Midbrain (tissue), 1 donor: ENCODE data around the gene PRKAG2.
"Not testable (repeated sequence)": the region's sequence is repeated elsewhere in the genome, so short reads cannot be mapped to it uniquely, and the experiment has no call there.

Experiments used
- DNase-seq: peaks from one replicate; lab custom pipeline; 2025; lab: John Stamatoyannopoulos, UW

Gene PRKAG2

DNA sequence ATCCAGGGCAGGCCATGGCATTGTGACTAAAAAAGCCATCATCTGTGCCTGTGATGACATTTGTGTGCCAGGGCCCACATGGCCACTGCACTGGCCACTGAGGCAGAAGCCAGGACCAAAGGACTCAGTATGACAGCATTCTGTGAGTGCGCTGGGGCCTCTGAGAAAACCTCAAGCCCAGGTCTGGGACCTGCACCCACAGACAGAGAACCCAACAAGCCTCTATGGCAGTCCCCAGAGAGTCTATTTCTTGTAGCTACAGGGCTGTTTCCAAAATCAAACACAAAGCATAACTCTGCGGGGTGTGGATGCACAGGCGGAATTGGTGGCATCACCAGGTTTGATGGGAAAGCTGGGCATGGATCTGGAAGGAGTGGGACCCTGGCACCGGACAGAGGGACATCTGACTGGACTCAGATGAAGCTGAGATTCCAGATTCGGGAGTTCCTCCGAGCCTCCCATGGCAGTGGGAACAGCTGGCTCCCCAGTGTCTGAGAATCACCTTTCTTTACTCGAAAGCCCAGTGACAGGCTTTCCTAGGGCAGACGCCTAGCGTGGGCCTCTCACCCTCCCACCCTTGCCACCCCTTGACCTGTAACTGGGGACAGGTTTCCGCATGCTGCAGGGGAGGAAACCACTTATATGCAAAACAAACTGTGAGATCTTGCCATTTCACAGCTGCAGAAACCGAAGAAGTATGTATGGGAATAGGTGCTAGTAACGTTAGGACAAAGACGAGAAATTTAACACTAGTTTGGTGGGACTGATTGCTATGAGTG is 286.7 kb downstream of the PRKAG2 start:
- DNase-seq = no peak

- no peak for DNase-seq
These were observed 287.9 kb downstream of the PRKAG2 start for GRCh38 chr7:151588982-151589381.

- DNase-seq = no peak
These were observed 290.2 kb downstream of the PRKAG2 start for GRCh38 chr7:151586531-151587260.

- no peak for DNase-seq
These were observed 291.0 kb downstream of the PRKAG2 start for GRCh38 chr7:151585744-151586393.

DNA sequence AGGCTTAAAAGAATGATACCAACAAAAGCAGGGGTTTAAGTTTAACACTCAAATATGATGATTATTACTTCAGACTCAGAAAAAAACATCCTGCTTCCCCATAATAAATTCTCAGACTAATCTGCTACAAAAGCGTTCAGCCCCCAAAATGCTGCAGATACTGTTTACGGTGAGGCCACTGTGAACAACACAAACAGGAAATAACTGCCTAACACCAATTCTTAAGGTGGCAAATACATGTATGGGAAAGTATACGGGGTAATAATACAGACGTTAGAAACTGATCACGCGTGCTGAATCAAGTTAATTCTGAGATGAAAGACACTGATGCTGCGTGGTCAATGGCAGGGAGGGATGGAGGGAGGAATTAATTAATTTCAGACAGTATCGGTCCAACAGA is 295.2 kb downstream of the PRKAG2 start:
- DNase-seq = no peak

DNA sequence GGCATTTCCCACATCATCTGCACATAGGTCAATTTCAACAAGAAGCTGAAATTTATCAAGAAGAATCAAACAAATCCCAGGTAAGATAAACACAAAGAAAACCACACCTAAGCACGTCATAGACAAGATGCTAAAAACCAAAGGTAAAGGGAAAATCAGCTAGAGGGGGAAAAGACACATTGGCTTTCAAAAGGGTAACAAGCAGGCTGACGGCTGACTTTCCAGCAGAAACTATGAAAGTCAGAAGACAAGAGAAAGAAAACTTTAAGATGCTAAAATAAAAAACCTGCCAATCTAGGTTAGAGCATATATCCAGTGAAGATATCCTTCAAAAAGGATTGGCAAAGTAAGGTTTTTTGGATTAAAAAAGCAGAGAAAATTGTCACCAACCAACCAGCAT is 297.3 kb downstream of the PRKAG2 start:
- DNase-seq = no peak

DNA sequence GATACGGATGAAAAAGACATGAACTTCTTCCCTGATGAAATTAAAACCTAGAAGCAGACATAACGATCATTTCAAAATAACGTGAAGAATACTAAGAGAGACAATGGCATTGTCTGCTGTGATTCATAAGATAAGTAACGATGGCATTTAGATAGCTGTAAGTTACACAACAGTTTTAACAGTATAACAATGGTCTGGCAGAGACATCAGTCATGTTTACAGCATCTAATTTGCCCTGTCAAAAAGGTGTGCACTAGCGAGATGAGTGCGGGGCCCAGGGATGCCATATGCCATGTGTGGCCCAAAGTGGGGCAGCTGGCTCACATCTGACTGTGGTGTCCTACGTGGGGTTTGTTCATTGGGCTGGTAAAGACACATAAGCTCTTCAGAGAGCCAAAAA is 301.5 kb downstream of the PRKAG2 start:
- DNase-seq = no peak

DNA sequence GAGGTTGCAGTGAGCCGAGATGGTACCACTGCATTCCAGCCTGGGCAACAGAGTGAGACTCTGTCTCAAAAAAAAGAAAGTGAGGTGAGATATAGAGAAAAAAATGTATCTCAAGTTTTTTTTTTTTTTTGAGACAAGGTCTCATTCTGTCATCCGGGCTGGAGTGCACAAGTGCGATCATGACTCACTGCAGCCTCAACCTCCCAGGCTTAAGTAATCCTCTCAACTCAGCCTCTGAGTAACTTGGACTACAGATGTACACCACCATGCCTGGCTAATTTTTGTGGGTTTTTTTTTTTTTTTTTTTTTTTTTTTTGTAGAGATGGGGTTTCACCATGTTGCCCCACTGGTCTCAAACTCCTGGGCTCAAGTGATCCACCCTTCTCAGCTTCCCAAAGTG is 303.9 kb downstream of the PRKAG2 start:
- DNase-seq = not testable (repeated sequence)

DNA sequence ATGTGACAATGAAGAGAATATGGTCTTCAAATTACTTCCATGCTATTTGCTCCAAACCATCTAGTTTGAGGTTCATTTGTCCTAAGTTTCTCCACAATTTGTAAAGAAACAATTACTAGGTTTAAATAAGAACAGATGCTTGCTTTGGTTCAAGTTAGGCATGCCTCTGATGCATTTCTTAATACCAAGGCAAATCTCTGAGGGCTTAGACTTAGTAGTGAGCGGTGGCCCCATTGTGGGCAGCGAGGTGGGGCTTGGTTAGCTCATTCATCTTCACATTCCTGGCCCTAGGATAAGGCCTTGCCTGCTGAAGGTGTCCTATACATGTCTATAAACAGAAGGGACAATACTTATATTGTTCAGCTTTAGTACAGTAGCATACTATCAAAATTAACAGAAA is 304.8 kb downstream of the PRKAG2 start:
- no peak for DNase-seq

DNA sequence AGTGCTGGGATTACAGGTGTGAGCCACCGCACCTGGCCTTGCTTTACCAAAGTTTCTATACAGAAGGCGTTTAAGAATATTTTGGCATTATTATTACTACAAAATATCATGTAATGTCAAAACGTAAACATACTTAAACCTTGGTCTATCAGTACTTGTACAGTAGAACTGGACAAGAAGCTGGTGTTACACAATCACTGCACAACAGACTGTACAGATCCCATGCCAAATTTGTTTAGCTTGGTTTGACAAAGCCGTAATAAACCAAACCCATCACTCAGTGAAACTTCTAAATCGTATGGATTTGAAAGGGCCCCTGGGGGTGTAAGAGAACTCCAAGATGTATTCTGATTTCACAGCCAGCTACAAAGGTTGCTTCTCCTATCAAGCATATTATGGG is 305.4 kb downstream of the PRKAG2 start:
- no peak for DNase-seq

DNA sequence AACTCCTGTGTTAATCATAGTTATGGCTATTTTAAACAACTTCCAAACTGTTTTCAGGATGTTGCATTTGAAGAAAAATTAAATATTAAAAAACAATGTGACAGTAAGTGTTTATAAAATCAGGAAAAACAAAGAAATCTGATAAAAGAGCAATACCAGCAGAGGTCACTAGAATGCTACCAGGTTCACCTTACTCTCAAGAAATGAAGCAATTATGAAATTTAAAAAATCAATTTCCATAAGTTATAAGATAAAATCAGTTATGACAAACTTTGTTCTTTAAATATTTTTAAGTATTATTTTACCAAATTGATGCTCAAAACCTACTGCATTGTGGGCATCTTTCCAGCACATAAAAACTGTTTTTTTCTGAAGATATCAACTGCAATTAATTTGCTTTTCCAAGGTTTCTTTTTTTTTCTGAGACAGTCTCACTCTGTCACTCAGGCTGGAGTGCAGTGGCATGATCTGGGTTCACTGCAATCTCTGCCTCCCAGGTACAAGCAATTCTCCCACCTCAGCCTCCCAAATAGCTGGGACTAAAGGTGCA is 306.5 kb downstream of the PRKAG2 start:
- DNase-seq = no peak

DNA sequence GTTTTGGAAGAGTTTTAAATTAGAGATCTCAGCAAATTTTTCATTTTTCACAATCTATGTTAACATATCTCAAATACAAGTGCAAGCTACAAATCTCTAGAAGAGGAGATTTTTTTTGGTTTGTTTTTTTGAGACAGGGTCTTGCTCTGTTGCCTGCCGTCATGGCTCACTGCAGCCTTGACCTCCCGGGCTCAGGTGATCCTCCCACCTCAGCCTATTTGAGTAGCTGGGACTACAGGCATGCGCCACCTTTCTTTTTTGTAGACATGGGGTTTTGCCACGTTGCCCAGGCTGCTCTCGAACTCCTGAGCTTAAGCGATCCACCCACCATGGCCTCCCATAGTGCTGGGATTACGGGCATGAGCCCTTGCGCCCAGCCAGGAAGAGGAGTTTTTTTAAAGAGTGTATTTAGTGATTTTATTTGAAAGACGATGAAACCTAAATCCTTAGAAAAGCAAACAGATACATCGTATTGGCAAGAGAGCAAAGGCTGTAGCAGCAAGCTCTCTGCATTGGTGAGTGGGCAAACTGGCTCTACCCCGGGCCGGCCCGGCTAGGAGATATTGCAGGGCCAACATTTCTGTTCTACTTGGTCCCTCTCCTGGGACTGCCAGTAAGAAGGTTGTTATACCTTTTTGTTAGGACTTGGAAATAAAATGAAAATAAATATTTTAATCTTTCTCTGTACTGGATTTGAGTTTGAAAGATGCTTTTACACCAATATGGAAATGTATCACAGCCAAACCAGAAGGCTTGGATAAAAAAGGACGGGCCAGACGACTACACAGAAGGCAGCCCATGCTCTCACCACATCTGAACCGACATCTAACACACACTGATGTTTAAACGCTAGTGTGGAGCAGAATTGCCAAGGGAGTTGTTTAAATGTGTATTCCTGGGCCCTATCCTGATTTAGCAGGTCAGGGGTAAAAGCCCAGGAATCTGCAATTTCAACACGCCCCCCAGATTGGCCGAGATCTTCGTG is 307.7 kb downstream of the PRKAG2 start:
- no peak for DNase-seq

GRCh38 chr7:151566897-151567320 is 310.0 kb downstream of the PRKAG2 start:
- no peak for DNase-seq

DNA sequence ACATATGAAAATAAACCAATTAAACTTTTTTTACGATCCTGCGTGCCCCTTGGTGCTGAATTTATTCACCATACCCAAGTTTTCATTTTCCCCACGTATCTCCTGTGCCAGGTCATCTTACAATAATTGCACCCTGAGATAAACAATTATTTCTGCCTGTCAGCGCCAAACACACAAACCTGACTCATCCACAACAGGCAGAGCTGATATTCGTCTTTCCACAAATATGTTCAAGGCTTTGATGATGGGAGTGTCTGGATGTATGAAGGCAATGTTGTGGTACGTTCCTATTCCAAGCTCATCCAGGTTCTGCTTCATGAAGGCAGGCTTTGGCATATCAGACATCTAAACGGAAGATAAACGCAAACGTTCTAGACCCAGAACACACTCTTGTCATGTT is 311.4 kb downstream of the PRKAG2 start:
- no peak for DNase-seq

- DNase-seq = no peak
These were observed 316.7 kb downstream of the PRKAG2 start for GRCh38 chr7:151560243-151560642.

DNA sequence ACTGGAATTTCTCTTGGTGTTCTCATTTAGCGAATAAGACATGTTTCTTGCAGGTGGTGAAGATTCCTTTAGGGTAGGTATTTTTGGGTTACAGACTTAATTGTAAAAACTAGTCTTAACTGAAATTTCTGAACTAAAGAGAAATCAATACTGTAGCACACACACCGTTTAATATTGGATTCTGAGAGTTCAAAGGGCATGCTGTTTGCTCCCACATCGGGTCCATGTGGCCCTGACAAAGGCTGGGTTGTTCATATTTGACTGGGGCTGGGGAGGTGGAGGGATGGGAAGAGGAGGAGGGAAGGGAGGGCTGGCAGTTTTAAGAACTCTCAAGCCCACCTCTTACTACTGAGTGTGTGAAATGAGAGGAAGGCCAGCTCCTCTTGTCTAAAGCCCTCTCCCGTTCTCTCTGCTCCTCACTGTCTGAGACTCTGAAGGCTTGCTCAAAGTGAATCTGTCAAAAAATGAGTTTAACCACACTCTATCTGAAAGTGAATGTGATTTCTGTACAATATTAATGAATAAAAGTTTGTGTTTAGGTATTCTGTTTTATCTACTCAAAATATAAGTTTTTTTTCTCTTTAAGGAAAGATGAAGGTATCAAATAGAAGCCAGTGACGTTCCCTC is 317.2 kb downstream of the PRKAG2 start:
- no peak for DNase-seq

DNA sequence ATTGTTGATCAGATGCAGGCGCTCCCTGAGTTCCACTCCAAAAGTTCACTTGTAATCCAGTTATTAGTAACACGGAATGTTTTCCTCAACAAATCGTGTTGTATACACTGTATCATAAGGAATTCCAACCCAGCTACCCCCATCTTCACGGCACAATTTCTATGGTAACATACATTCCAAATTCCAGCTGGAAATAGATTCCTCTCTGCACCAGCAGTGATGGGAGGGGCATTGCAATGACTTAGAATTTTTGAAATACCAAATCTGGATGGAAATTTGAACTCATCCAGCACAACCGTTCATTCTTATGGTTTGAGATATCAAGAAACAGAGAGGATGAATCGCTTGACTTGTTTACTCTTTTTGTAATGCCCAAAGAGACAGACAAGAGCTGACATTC is 318.3 kb downstream of the PRKAG2 start:
- no peak for DNase-seq

DNA sequence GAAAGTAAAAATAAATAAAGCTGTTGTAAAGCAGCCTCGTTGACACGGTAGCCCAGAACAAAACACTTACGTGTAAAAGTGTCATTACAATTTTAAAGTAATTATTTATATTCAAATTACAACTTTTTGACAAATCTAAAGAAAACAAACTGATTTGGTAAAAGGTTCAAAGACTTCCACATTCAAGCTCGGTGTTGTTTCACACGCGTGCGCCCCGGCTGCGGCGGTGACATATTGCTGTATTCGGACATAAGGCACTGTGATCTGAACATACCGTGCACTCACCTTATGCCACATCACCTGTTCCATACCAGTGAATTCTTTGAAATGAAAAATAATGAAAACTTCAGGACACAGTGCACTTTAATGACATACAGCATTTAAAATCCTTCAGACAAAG is 320.3 kb downstream of the PRKAG2 start:
- DNase-seq = no peak

DNA sequence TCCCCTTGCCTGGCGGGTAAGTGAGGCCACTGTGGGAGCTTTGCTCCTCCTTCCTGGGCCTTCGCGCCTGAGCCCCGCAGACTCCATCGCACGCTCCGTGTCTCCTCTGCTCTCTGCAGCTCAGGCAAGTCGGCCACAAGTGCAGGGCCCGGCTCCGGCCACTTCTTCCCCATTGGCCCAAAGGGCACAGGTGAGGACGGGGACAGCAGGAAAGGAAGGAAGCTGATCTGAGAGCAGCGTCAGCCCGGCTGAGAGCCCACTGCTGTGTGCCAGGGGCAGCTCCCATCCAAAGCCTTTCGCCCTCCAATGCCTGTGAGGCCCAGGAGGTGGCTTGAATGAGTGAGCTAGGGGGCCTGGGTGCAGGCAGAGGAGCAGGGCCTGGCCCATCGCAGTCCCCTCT is 323.6 kb downstream of the PRKAG2 start:
- no peak for DNase-seq

GRCh38 chr7:151552352-151553028 is 324.4 kb downstream of the PRKAG2 start:
- peak; percentile 43 for DNase-seq
